ENCODE measurements around the gene ADCK2.

DNA sequence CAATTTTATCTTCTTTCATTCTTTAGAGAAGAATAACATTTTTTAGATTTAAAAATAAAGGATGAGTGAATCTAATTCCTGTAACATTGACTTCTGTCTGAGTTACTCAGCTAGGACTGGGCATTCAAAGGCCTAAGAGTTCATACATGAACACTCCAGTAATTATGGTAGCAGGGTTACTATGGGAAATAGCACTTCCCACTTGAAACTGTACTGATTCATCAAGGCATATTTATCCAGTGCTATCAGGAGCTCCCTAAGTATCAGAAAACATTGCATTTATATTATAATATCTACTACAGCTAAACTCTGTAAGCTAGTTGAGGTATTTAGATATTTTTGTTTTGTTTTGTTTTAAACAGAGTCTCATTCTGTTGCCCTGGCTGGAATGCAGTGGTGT lies 65.5 kb downstream of the ADCK2 start:
- no peak for TF ChIP-seq MYC (IDR thresholded peaks at IDR 0.05; ENCODE audit: low read depth, low read length)
- TF ChIP-seq, protein P1, sequence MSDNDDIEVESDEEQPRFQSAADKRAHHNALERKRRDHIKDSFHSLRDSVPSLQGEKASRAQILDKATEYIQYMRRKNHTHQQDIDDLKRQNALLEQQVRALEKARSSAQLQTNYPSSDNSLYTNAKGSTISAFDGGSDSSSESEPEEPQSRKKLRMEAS (IDR thresholded peaks at IDR 0.05; ENCODE audit: low read depth, low read length) = no peak
- TF ChIP-seq, protein P2, sequence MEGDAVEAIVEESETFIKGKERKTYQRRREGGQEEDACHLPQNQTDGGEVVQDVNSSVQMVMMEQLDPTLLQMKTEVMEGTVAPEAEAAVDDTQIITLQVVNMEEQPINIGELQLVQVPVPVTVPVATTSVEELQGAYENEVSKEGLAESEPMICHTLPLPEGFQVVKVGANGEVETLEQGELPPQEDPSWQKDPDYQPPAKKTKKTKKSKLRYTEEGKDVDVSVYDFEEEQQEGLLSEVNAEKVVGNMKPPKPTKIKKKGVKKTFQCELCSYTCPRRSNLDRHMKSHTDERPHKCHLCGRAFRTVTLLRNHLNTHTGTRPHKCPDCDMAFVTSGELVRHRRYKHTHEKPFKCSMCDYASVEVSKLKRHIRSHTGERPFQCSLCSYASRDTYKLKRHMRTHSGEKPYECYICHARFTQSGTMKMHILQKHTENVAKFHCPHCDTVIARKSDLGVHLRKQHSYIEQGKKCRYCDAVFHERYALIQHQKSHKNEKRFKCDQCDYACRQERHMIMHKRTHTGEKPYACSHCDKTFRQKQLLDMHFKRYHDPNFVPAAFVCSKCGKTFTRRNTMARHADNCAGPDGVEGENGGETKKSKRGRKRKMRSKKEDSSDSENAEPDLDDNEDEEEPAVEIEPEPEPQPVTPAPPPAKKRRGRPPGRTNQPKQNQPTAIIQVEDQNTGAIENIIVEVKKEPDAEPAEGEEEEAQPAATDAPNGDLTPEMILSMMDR (IDR thresholded peaks at IDR 0.05; ENCODE audit: low read depth, low read length) = no peak
- no peak for TF ChIP-seq POLR2A (IDR thresholded peaks at IDR 0.05; ENCODE audit: extremely low read depth, insufficient read length)

Measured in NB4 (cell line).